Right kidney (tissue), 1 donor: Measurements from ENCODE around the gene KCNQ1.

Experiments used
- DNase-seq: peaks from one replicate; pipeline ENCODE4 v3.0.0-alpha.2; 2016

The KCNQ1 gene

DNA sequence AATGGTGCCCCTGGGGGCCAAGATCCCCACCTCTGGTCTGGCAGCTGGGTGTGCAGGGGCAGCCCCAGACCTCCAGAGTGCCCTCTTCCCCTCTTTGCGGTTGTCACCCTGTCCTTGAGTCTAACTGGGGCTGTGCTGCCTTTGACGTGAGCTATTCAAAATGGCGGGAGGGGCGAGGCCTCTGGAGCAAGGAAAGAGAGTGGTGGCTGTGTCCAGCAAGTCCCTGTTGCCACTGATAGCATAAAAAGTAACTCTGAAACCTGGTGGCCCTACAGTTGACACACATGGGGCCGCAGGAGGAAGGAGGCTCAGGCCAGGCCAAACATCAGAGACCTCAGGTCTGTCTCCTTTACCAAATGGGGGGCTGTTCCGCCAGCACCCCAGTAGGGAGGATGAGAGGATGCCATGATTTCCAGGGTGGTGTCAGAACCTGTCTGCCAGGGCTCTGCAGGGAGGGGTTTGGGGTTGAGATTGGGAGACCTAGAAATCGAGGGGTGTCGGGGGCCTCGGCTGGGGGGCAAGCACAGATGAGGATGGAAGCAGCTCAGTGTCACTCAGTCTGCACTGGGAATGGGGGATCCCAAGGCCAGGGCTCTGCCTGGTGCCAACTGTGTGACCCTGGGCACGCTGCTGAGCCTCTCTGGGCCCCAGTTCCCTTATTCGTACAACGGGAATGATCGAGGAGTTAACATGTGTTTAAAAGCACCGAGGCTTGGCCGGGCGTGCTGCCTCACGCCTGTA, 304.2 kb downstream of the KCNQ1 start:
- DNase-seq: no peak

GRCh38 chr11:2750101-2750681, 305.4 kb downstream of the KCNQ1 start:
- peak; percentile 72 for DNase-seq

GRCh38 chr11:2750682-2751522, 306.1 kb downstream of the KCNQ1 start:
- DNase-seq: no peak

- no peak for DNase-seq
These were observed 306.9 kb downstream of the KCNQ1 start for GRCh38 chr11:2751523-2752203.

DNA sequence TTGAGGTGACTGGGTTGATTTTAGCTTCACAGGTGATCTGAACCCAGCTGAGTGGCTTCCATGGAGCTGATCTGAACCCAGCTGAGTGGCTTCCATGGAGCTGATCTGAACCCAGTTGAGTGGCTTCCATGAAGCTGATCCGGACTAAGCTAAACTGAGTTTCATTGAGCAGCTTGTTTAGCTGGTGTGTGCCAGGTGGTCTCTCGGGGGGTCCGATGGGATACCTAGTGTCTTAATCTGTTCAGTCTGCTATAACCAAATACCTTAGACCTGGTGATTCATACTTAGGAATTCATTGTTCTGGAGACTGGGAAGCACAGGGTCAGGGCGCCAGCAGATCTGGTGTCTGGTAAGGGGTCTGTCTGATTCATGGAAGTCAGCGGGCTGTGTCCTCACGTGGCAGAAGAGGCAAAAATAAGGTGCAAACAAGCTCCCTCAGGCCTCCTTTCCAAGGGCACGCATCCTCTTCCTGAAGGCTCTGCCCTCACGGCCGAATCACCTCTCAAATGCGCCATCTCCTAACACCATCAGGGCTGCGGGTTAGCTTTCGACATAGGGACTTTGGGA, 307.5 kb downstream of the KCNQ1 start:
- no peak for DNase-seq

DNA sequence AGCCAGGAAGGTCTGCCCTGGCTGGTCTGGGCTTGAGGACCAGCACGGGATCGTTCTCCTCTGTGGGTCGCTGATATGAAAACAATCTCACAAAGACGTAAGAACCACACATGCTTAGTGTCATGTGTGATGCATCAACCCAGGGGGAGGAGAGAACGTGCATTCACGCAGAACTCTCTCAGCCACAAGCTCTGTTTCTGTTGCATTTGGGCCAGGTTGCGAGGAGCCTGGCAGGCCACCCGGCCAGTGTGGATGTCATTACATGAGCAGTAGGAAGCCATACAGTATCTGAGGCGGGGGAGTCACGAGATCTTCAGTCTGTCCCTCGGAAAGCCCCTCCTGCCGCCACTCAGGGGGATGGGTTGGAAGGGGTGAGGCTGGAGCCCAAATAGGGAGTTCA, 308.1 kb downstream of the KCNQ1 start:
- DNase-seq: no peak

GRCh38 chr11:2754008-2754407, 309.2 kb downstream of the KCNQ1 start:
- DNase-seq: no peak

DNA sequence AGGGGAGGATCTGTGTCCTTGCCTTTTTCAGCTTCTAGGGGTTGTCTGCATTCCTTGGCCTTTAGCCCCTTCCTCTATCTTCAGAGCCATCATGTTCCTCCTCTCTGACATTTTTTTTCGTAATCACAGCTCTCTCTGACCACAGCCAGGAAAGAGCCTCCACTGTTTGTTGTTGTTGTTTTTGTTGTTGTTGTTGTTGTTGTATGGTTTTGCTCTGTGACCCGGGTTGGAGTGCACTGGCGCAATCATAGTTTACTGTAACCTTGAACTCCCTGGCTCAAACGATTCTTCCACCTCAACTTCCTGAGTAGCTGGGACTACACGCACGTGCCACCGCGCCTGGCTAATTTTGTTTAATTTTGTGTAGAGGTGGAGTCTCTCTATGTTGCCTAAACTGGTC, 310.3 kb downstream of the KCNQ1 start:
- no peak for DNase-seq

GRCh38 chr11:2758751-2759150, 313.9 kb downstream of the KCNQ1 start:
- DNase-seq: no peak

GRCh38 chr11:2759228-2760195, 314.7 kb downstream of the KCNQ1 start:
- DNase-seq: peak; percentile 57

- peak; percentile 68 for DNase-seq
These were observed 315.5 kb downstream of the KCNQ1 start for GRCh38 chr11:2760196-2760871.

- DNase-seq: no peak
These were observed 316.6 kb downstream of the KCNQ1 start for GRCh38 chr11:2761131-2762030.

DNA sequence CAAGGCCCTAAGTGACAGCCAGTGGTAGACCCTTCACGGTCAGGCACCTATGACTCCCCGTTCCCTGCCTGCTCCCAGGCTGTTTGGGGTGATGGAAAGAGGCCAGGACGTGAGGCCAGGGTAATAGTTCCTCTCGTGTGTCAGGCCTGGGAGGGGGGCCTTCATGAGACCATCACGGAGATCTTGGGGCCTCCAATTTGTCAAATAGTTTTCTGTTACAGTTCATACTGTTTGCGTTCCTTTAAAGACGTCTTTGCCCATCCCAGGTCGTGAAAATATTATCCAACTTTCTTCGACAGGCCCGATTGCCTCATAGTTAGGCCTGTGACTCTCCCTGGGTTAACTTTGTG, 317.2 kb downstream of the KCNQ1 start:
- DNase-seq: no peak

- no peak for DNase-seq
These were observed 317.6 kb downstream of the KCNQ1 start for GRCh38 chr11:2762451-2762850.

DNA sequence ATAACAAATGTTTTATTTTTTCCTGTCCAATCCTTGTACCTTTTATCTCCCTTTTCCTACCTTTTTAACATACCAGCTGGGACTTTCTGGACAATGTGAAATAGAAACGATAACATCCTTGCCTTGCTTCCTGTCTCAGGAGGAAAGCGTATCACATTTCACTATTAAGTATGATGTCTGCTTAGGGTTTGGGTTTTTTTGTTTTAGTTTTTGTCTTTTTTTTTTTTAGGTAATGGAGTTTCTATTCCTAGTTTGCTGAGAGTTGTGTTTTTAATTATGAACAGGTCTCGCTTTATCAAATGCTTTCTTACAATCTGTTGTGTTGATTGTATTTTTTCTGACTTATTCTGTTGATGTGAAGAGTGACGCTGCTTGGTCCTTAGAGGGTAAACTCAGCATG, 319.2 kb downstream of the KCNQ1 start:
- DNase-seq: no peak

DNA sequence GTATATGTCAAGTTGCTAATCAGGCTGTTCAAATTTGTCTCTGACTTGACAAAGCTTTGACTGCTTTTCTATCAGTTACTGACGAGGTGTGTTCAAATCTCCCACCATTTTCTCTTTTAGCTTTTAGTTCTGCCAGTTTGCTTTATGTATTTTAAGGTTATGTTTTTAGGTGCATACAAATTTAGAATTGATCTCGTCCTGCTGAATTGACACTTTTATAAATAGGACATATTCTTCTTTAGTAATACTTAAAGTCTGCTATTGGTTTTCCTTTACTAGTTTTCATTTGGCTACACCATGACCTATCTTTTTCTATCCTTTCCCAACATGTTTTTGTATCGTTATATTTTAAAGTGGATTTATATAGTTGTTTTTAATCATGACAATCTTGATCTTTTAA, 320.7 kb downstream of the KCNQ1 start:
- DNase-seq: no peak

DNA sequence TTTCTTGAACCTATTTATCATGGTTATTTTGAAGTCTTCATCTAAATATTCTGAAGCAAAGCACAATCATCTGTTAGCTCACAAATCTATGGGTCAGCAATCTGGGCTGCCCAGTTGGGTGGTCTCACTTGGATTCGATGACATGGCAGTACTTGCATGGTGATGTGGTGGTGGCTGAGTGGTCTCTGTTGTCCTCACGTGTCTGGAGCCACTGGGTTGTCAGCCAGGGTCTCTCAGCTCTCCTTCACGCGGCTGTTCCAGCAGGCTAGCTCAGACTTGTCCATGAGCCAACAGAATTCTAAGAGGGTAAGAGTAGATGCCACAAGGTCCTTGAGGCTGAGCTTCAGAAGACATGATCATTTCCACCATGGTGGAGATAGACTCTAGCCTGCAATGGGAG, 321.4 kb downstream of the KCNQ1 start:
- no peak for DNase-seq

GRCh38 chr11:2767071-2767470, 322.3 kb downstream of the KCNQ1 start:
- no peak for DNase-seq

GRCh38 chr11:2767801-2768200, 323.0 kb downstream of the KCNQ1 start:
- no peak for DNase-seq
